Keratinocyte (primary cell): Measurements from ENCODE around the gene GRIN1.

Experiments used
- CTCF ChIP-seq, 3 experiments: IDR thresholded peaks in 1 of 3; conservative IDR thresholded peaks in 1 of 3; optimal IDR thresholded peaks in 1 of 3; 2 replicates in 2 of 3; 3 replicates in 1 of 3; pipeline versions ENCODE3 to v1.5.1; 2011; ENCODE audit warnings: low read length in 3 of 3, mild to moderate bottlenecking in 3 of 3, moderate library complexity in 2 of 3, control low read depth in 1 of 3, inconsistent platforms in 1 of 3; ENCODE audit not compliant: insufficient read depth in 2 of 3; ENCODE audit errors: extremely low read depth in 1 of 3
- EZH2 ChIP-seq: IDR thresholded peaks from one replicate; pipeline ENCODE4 v1.6.1; 2012; ENCODE audit warnings: inconsistent platforms, mild to moderate bottlenecking, low read length, moderate library complexity

- TF ChIP-seq EZH2: no peak
- peak in 2 of 3 experiments; percentile 14 to 38 for TF ChIP-seq CTCF (optimal IDR thresholded peaks at IDR 0.05 in 1 of 3, IDR thresholded peaks at IDR 0.05 in 1 of 3, conservative IDR thresholded peaks at IDR 0.05 in 1 of 3; ENCODE audit: extremely low read depth in 1 of 3, insufficient read depth in 2 of 3, low read length in 3 of 3)
Measured at GRCh38 chr9:137213160-137214060, 74.5 kb downstream of the GRIN1 start.
